Stomach (tissue), 9 donors: ENCODE measurements around the gene ANXA5. TPM values are rescaled to one million over a fixed set of nuclear protein-coding genes. Genes with fewer than 3 reads are reported as not detected.

ENCODE experiments used
- DNase-seq, 2 donors: peaks; one replicate each; pipeline versions ENCODE4 v3.0.0 to v3.0.0-alpha.2; 2013 to 2019
- H3K27ac ChIP-seq, 5 donors: fragments of 200-600 bp in 4 of 5; sonication (generic) in 4 of 5; one replicate each; pipeline ENCODE4 v1.5.1; 2013 to 2019; ENCODE audit warnings: mild to moderate bottlenecking in 1 of 5, moderate library complexity in 1 of 5
- H3K27me3 ChIP-seq, 3 donors: fragments of 200-600 bp; sonication (generic); one replicate each; pipeline ENCODE4 v1.5.1; 2017 to 2019; ENCODE audit warnings: mixed run types in 1 of 3
- H3K36me3 ChIP-seq, 4 donors: fragments of 200-600 bp; sonication (generic); 1 replicate in 3 of 4; 2 replicates in 1 of 4; pipeline ENCODE4 v1.5.1; 2016 to 2019
- H3K4me1 ChIP-seq, 4 donors: fragments of 200-600 bp; sonication (generic); one replicate each; pipeline ENCODE4 v1.5.1; 2016 to 2019
- H3K4me3 ChIP-seq, 4 donors: fragments of 200-600 bp; sonication (generic) in 3 of 4; one replicate each; pipeline ENCODE4 v1.5.1; 2016 to 2019; ENCODE audit warnings: mild to moderate bottlenecking in 1 of 4
- H3K9me3 ChIP-seq, 4 donors: fragments of 200-600 bp; sonication (generic); one replicate each; pipeline ENCODE4 v1.5.1; 2016 to 2019
- EP300 ChIP-seq: sonication (generic); formaldehyde crosslinking; IDR thresholded peaks from one replicate; pipeline ENCODE4 v1.6.1; 2017; ENCODE audit warnings: antibody characterized with exemption
- POLR2A ChIP-seq, 4 donors: fragments of 450-650 bp; IDR thresholded peaks; one replicate each; pipeline ENCODE4 v1.6.1; 2016; ENCODE audit warnings: antibody characterized with exemption in 4 of 4, control low read depth in 2 of 4, mild to moderate bottlenecking in 1 of 4, moderate library complexity in 1 of 4
- POLR2AphosphoS5 ChIP-seq, 3 donors: sonication (generic); formaldehyde crosslinking; IDR thresholded peaks; one replicate each; pipeline ENCODE4 v1.6.1; 2016; ENCODE audit warnings: antibody characterized with exemption in 3 of 3
- WGBS, 5 donors: extraction: QIAGEN DNeasy Blood & Tissue Kit in 3 of 5; methylation state at CpG; one replicate each; pipeline versions ENCODE4 v1.1.5 to v1.1.7; 2013 to 2018; 5-methylcytosine and 5-hydroxymethylcytosine counted together
- intact Hi-C: fragments of 100-400 bp; cut with DNase I; formaldehyde crosslinking; loops from one replicate; pipeline ENCODE4 v1.15.1; 2023; ENCODE audit warnings: low total_unique reads
- polyA plus RNA-seq, 3 donors: library from polyadenylated mRNA; stranded (reverse); fragments of 200-250 nt; gene quantifications; one replicate each; pipeline ENCODE4 v1.2.3, GENCODE V29; 2013
- total RNA-seq, 5 donors: library from RNA; depleted of rRNA; stranded (reverse); fragments of >200 nt; gene quantifications; one replicate each; pipeline versions ENCODE4 v1.1.0 to v1.2.3, GENCODE V29; 2014 to 2016
- TF ChIP-seq, protein P1 (sequence below), 7 experiments: fragments of 450-650 bp in 4 of 7; fragments of 200-600 bp in 3 of 7; sonication (generic) in 3 of 7; IDR thresholded peaks; one replicate each; pipeline ENCODE4 v1.5.1; 2016 to 2019; ENCODE audit warnings: antibody characterized with exemption in 7 of 7, control low read depth in 2 of 7, mild to moderate bottlenecking in 1 of 7
- donor health status: healthy with polysubstance abuse.
- donor health status: Bipolar disorder and iron deficiency.
- donor health status: healthy.

ANXA5 gene
- total and polyA plus RNA-seq, 8 donors: 77.9 to 368 (median 144) TPM

DNA sequence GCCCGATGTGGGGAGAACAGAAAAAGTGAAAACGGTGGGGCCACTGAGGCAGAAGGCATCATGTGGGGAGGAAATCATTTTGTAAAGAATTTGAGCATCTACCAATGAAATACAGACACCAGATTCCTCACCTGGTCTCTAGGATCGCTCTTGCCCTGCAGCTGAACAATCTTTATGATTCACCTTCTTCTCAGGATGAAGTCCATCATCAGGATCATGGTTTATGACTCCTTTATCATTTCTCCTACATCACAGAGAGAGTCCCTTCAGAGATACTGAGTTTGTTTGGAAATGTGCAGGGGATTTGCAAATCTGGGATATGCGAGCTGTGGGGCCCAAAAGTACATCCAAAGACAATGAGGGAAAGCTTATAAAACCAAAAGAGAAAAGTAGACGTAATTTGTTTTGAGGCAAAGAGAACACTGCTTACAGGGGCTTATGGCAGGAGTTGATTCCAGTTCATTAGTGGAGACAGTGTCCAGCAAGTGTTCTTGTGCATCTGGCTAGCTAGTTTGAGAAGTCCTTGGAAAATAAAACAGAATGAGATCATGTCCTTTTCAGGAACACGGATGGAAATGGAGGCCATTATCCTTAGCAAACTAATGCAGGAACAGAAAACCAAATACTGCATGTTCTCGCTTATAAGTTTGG, 15.3 kb upstream of the ANXA5 start:
- Histone ChIP-seq H3K4me3 (peak overlapping the region; percentile 1 to 28 (median 14)), H3K27ac (peak overlapping the region; percentile 58 to 81 (median 75)), H3K9me3 (no peaks in the 10 kb centered on the region), H3K36me3 (no peaks in the 10 kb centered on the region), H3K27me3 (no peaks in the 10 kb centered on the region), H3K4me1 (peaks cover 0 to 10% (median 7%) of the 10 kb centered on the region in 4 donors)
- WGBS, 5 donors: 55 to 67% (median 63%) methylated on average over 7 of the region's 7 CpGs
- DNase-seq: no peak
- intact Hi-C loops: no loop called here
- TF ChIP-seq POLR2A (IDR thresholded peaks at IDR 0.05) (no peak), EP300 (no peak)
- TF ChIP-seq, protein P1, sequence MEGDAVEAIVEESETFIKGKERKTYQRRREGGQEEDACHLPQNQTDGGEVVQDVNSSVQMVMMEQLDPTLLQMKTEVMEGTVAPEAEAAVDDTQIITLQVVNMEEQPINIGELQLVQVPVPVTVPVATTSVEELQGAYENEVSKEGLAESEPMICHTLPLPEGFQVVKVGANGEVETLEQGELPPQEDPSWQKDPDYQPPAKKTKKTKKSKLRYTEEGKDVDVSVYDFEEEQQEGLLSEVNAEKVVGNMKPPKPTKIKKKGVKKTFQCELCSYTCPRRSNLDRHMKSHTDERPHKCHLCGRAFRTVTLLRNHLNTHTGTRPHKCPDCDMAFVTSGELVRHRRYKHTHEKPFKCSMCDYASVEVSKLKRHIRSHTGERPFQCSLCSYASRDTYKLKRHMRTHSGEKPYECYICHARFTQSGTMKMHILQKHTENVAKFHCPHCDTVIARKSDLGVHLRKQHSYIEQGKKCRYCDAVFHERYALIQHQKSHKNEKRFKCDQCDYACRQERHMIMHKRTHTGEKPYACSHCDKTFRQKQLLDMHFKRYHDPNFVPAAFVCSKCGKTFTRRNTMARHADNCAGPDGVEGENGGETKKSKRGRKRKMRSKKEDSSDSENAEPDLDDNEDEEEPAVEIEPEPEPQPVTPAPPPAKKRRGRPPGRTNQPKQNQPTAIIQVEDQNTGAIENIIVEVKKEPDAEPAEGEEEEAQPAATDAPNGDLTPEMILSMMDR (IDR thresholded peaks at IDR 0.05): no peak

DNA sequence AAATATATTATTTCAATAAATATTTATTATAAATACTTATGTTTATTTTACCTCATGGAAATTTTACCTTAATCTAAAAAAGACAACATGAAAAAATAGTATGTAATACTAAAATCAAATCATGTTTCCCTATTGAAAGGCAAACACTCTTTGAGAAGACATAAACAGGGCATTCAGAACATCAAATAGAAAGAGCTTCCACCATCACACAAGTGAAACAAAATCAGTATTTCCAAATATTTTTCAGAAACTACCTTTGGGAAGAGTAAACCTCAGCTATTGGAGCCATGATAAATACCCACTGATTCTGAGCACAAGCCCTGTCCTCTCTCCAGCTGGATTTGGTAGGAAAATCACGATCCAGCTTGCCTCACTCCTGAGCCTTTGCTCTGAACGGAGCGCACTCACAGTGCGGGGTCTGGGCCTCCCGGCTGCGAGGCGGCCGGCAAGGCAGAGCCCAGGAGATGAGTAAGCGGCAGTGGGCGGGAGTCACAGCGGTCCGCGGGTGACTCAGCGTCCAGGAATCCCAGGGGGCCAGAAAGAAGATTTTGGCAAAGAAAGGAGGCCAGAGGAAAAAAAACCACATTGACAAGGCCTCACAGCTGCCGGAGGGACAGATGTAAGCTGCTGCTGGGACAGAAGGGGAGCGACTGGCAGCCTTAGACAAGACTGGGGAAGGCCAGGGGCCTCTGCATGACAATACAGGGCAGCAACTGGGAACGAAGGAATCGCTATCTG, 14.7 kb upstream of the ANXA5 start:
- Histone ChIP-seq H3K36me3 (no peaks in the 10 kb centered on the region), H3K4me1 (peaks cover 0 to 10% (median 7%) of the 10 kb centered on the region in 4 donors), H3K27me3 (no peaks in the 10 kb centered on the region), H3K27ac (peak overlapping the region; percentile 58 to 81 (median 75)), H3K9me3 (no peaks in the 10 kb centered on the region), H3K4me3 (peak overlapping the region; percentile 1 to 28 (median 14))
- 6 to 12% (median 11%) methylated on average over 18 of the region's 18 CpGs for WGBS, 5 donors
- intact Hi-C loops: no loop called here
- peak; percentile 57 to 91 for DNase-seq
- no peak for TF ChIP-seq POLR2A (IDR thresholded peaks at IDR 0.05)
- TF ChIP-seq POLR2AphosphoS5 (IDR thresholded peaks at IDR 0.05): peak; percentile 14 to 82 (median 69)

DNA sequence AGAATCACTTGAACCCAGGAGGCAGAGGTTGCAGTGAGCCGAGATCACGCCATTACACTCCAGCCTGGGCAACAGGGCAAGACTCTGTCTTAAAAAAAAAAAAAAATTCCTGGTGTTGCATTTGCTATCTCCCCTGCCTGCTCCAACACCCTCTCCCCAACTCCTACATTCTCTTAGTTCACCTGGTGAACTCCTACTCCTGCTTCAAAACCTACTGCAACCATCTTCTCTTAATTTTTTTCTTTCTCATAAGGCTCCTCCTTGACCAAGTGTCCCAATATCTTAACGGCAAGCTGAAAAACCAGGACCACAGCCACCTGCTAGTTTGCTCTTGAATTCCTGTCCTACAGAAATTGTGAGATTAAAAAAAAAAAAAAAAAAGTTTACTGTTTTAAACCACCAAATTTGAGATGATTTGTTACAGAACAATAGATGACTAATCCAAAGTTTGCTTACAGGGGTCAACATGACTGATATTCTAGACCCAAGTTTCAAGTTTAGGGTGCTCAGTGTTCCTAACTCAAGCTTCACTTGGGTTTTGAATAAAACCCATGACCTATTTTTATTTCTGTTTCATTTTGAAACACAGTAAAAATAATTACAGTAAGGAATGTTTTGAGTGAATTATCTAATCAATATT, 13.1 kb upstream of the ANXA5 start:
- TF ChIP-seq, protein P1 (IDR thresholded peaks at IDR 0.05): no peak
- TF ChIP-seq POLR2AphosphoS5 (IDR thresholded peaks at IDR 0.05) (no peak), EP300 (no peak), POLR2A (IDR thresholded peaks at IDR 0.05) (no peak)
- intact Hi-C loops: no loop called here
- Histone ChIP-seq H3K27ac (no peak overlapping the region), H3K4me3 (no peak overlapping the region), H3K27me3 (no peaks in the 10 kb centered on the region), H3K9me3 (no peaks in the 10 kb centered on the region), H3K36me3 (no peaks in the 10 kb centered on the region), H3K4me1 (peaks cover 0 to 10% (median 7%) of the 10 kb centered on the region in 4 donors)
- WGBS, 5 donors: 79 to 94% (median 94%) methylated on average over 3 of the region's 3 CpGs
- DNase-seq: no peak

DNA sequence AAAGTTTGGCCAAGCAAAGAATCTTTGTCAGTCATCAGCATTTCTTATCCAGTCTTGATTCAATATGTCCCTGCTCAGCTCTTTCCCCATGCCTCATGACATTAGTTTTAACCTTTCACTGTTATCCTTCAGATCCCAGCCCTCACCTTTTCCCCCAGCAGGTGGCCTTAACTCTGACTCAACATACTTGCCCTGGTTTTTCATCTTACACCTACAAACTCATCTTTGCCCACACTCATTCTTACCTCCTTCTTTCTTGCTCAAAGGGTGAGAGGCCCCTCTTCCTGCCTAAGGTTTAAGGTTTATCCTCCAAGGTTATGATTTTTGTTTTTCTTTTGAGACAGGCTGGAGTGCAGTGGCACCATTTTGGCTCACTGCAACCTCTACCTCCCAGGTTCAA, 10.6 kb upstream of the ANXA5 start:
- no peaks in the 10 kb centered on the region for H3K36me3 ChIP-seq
- intact Hi-C loops: no loop called here
- no peak for TF ChIP-seq EP300
- TF ChIP-seq, protein P1 (IDR thresholded peaks at IDR 0.05): no peak
- TF ChIP-seq POLR2AphosphoS5 (IDR thresholded peaks at IDR 0.05): no peak
- TF ChIP-seq POLR2A (IDR thresholded peaks at IDR 0.05): no peak
- no peak overlapping the region for H3K27ac ChIP-seq
- no peak for DNase-seq
- peaks cover 0 to 10% (median 7%) of the 10 kb centered on the region in 4 donors for H3K4me1 ChIP-seq
- H3K27me3 ChIP-seq: no peaks in the 10 kb centered on the region
- peaks cover 0 to under 1% (median 0%) of the 10 kb centered on the region in 4 donors for H3K9me3 ChIP-seq
- H3K4me3 ChIP-seq: no peak overlapping the region
